H9 (cell line): ENCODE measurements around the gene LRMDA. TPM values are rescaled to one million over a fixed set of nuclear protein-coding genes. Genes with fewer than 3 reads are reported as not detected.

Experiments
- DNase-seq: peaks from one replicate; pipeline ENCODE4 v3.0.0-alpha.2; 2017
- H2AFZ ChIP-seq: one replicate; pipeline ENCODE4 v1.6.1; 2013; ENCODE audit warnings: mild to moderate bottlenecking, low read length, control low read depth, moderate library complexity
- H2AK5ac ChIP-seq: 2 replicates; pipeline ENCODE4 v1.6.1; 2013; ENCODE audit warnings: low read length, control low read depth, mixed read lengths; ENCODE audit not compliant: insufficient read length
- H2BK120ac ChIP-seq: one replicate; pipeline ENCODE4 v1.6.1; 2013; ENCODE audit warnings: low read depth, mild to moderate bottlenecking, low read length, control low read depth, inconsistent platforms; ENCODE audit not compliant: poor library complexity, severe bottlenecking
- H2BK12ac ChIP-seq: 2 replicates; pipeline ENCODE4 v1.6.1; 2013; ENCODE audit warnings: low read length, control low read depth, mixed read lengths, low read depth; ENCODE audit not compliant: insufficient read length
- H2BK15ac ChIP-seq: 2 replicates; pipeline ENCODE4 v1.6.1; 2013; ENCODE audit warnings: low read depth, low read length, control low read depth
- H2BK20ac ChIP-seq: one replicate; pipeline ENCODE4 v1.6.1; 2013; ENCODE audit warnings: low read depth, mild to moderate bottlenecking, low read length, control low read depth, inconsistent platforms; ENCODE audit not compliant: poor library complexity, severe bottlenecking
- H2BK5ac ChIP-seq: 2 replicates; pipeline ENCODE4 v1.6.1; 2013; ENCODE audit warnings: low read length, control low read depth, mixed read lengths; ENCODE audit not compliant: insufficient read length
- H3K14ac ChIP-seq: 2 replicates; pipeline ENCODE4 v1.6.1; 2013; ENCODE audit warnings: low read length, control low read depth; ENCODE audit not compliant: insufficient read depth
- H3K18ac ChIP-seq: 2 replicates; pipeline ENCODE4 v1.6.1; 2013; ENCODE audit warnings: low read depth, mild to moderate bottlenecking, mixed read lengths, low read length, control low read depth; ENCODE audit not compliant: insufficient read length
- H3K23ac ChIP-seq: 2 replicates; pipeline ENCODE4 v1.6.1; 2013; ENCODE audit warnings: low read length, control low read depth, mixed read lengths, low read depth; ENCODE audit not compliant: insufficient read length
- H3K23me2 ChIP-seq: 2 replicates; pipeline ENCODE4 v1.6.1; 2013; ENCODE audit warnings: low read depth, mild to moderate bottlenecking, mixed read lengths, low read length, control low read depth; ENCODE audit not compliant: insufficient read length, poor library complexity, severe bottlenecking
- H3K27ac ChIP-seq: 2 replicates; pipeline ENCODE4 v1.5.1; 2013; ENCODE audit warnings: low read length, control low read depth, mixed read lengths, low read depth; ENCODE audit not compliant: insufficient read length
- H3K27me3 ChIP-seq: 2 replicates; pipeline ENCODE4 v1.6.1; 2013; ENCODE audit warnings: low read length, control low read depth, inconsistent platforms; ENCODE audit not compliant: insufficient read depth
- H3K4ac ChIP-seq: 2 replicates; pipeline ENCODE4 v1.6.1; 2013; ENCODE audit warnings: low read depth, mild to moderate bottlenecking, control low read depth, inconsistent platforms, low read length, moderate library complexity
- H3K4me1 ChIP-seq: 2 replicates; pipeline ENCODE4 v1.6.1; 2013; ENCODE audit warnings: low read length, control low read depth, inconsistent platforms; ENCODE audit not compliant: insufficient read depth
- H3K4me2 ChIP-seq: 2 replicates; pipeline ENCODE4 v1.6.1; 2013; ENCODE audit warnings: low read length, control low read depth, mixed read lengths; ENCODE audit not compliant: insufficient read length, insufficient read depth
- H3K56ac ChIP-seq: 2 replicates; pipeline ENCODE4 v1.6.1; 2013; ENCODE audit warnings: low read depth, mild to moderate bottlenecking, mixed read lengths, low read length, control low read depth; ENCODE audit not compliant: insufficient read length
- H3K79me1 ChIP-seq: 2 replicates; pipeline ENCODE4 v1.6.1; 2013; ENCODE audit warnings: low read depth, mild to moderate bottlenecking, moderate library complexity, low read length, control low read depth, inconsistent platforms; ENCODE audit not compliant: insufficient read depth, poor library complexity, severe bottlenecking
- H3K79me2 ChIP-seq: 2 replicates; pipeline ENCODE4 v1.6.1; 2013; ENCODE audit warnings: low read length, control low read depth, inconsistent platforms; ENCODE audit not compliant: insufficient read depth
- H3K9ac ChIP-seq: 2 replicates; pipeline ENCODE4 v1.6.1; 2013; ENCODE audit warnings: low read length, control low read depth, mixed read lengths; ENCODE audit not compliant: insufficient read length; ENCODE audit errors: extremely low read depth
- H3K9me3 ChIP-seq: one replicate; pipeline ENCODE4 v1.6.1; 2013; ENCODE audit warnings: low read depth, low read length, inconsistent platforms; ENCODE audit not compliant: control insufficient read depth
- H3T11ph ChIP-seq: one replicate; pipeline ENCODE4 v1.6.1; 2013; ENCODE audit warnings: mild to moderate bottlenecking, low read length, control low read depth, inconsistent platforms
- H4K20me1 ChIP-seq: one replicate; pipeline ENCODE4 v1.6.1; 2013; ENCODE audit not compliant: control insufficient read depth, insufficient read length, insufficient read depth
- H4K5ac ChIP-seq: 2 replicates; pipeline ENCODE4 v1.6.1; 2013; ENCODE audit warnings: low read depth, mild to moderate bottlenecking, mixed read lengths, low read length, control low read depth; ENCODE audit not compliant: insufficient read length
- H4K8ac ChIP-seq: replicated peaks from 2 replicates; pipeline ENCODE4 v1.6.1; 2013; ENCODE audit warnings: low read length, control low read depth, mixed read lengths, low read depth; ENCODE audit not compliant: insufficient read length
- H4K91ac ChIP-seq: 2 replicates; pipeline ENCODE4 v1.6.1; 2013; ENCODE audit warnings: low read depth, mild to moderate bottlenecking, moderate library complexity, mixed read lengths, low read length, control low read depth; ENCODE audit not compliant: insufficient read length
- H3K27ac Mint-ChIP-seq, 3 experiments: 2 replicates in 2 of 3; 3 replicates in 1 of 3; pipeline ENCODE4 v1.8.0; 2020 to 2021; ENCODE audit warnings: mixed read lengths in 3 of 3, mild to moderate bottlenecking in 1 of 3, moderate library complexity in 1 of 3
- H3K27me3 Mint-ChIP-seq: 2 replicates; pipeline ENCODE4 v1.8.0; 2021; ENCODE audit warnings: low read depth, mild to moderate bottlenecking, moderate library complexity, mixed read lengths
- H3K36me3 Mint-ChIP-seq, 3 experiments: 2 replicates in 2 of 3; 3 replicates in 1 of 3; pipeline ENCODE4 v1.8.0; 2020 to 2021; ENCODE audit warnings: low read depth in 3 of 3, mixed read lengths in 3 of 3; ENCODE audit not compliant: insufficient read depth in 1 of 3
- H3K4me1 Mint-ChIP-seq, 2 experiments: 2 replicates each; pipeline ENCODE4 v1.8.0; 2020; ENCODE audit warnings: mixed read lengths in 2 of 2
- H3K4me3 Mint-ChIP-seq, 2 experiments: 2 replicates in 1 of 2; 3 replicates in 1 of 2; pipeline ENCODE4 v1.8.0; 2020 to 2021; ENCODE audit warnings: mild to moderate bottlenecking in 2 of 2, mixed read lengths in 2 of 2, moderate library complexity in 1 of 2
- H3K9me3 Mint-ChIP-seq, 2 experiments: 2 replicates in 1 of 2; 3 replicates in 1 of 2; pipeline ENCODE4 v1.8.0; 2020; ENCODE audit warnings: mild to moderate bottlenecking in 2 of 2, mixed read lengths in 2 of 2, moderate library complexity in 1 of 2
- WGBS: extraction: QIAGEN DNeasy Blood & Tissue Kit; methylation state at CpG from one replicate; pipeline ENCODE4 v1.1.7; 2013; ENCODE audit warnings: missing lambda C conversion rate, low lambda C conversion rate, mixed read lengths; ENCODE audit not compliant: insufficient read length; ENCODE audit errors: extremely low coverage; 5-methylcytosine and 5-hydroxymethylcytosine counted together
- total RNA-seq: library from RNA; stranded (reverse); gene quantifications from 2 replicates; pipeline ENCODE4 v1.2.1, GENCODE V29; 2021
- TF ChIP-seq, protein P1 (sequence below): fragments of 200-600 bp; sonication (generic); conservative IDR thresholded peaks from 3 replicates; pipeline ENCODE4 v1.8.0; 2021; ENCODE audit warnings: antibody characterized with exemption, mild to moderate bottlenecking

LRMDA gene
- total RNA-seq, 1 experiment from 2014 or later, result 1.8 TPM

- Histone ChIP-seq H3K9ac (no peak overlapping the region), H3K18ac (no peak overlapping the region), H2BK20ac (no peak overlapping the region), H3K4me2 (peak overlapping the region; percentile 11), H3K9me3 (no peaks in the 10 kb centered on the region), H3K79me2 (no peaks in the 10 kb centered on the region), H3K23me2 (peaks cover 42% of the 10 kb centered on the region), H3K79me1 (no peaks in the 10 kb centered on the region), H3K4me1 (no peaks in the 10 kb centered on the region; the same call in 1 of the 2 replicates), H3K14ac (no peak overlapping the region), H3K27me3 (peaks cover 72% of the 10 kb centered on the region), H3K56ac (no peak overlapping the region), H3K4ac (no peak overlapping the region), H2AFZ (no peak overlapping the region), H2BK5ac (no peak overlapping the region), H2AK5ac (no peak overlapping the region), H4K8ac (no peak overlapping the region), H2BK15ac (no peak overlapping the region), H4K20me1 (no peaks in the 10 kb centered on the region), H3T11ph (no peak overlapping the region), H2BK120ac (no peak overlapping the region), H2BK12ac (no peak overlapping the region), H3K27ac (no peak overlapping the region), H4K5ac (no peak overlapping the region), H4K91ac (no peak overlapping the region), H3K23ac (no peak overlapping the region)
- H3K4me1 Mint-ChIP-seq, result peaks cover 25 to 39% of the 10 kb centered on the region in 2 experiments
- no CpG with 5 or more reads among the region's 39 CpGs for WGBS
- peaks cover 98% of the 10 kb centered on the region for H3K27me3 Mint-ChIP-seq
- TF ChIP-seq, protein P1, sequence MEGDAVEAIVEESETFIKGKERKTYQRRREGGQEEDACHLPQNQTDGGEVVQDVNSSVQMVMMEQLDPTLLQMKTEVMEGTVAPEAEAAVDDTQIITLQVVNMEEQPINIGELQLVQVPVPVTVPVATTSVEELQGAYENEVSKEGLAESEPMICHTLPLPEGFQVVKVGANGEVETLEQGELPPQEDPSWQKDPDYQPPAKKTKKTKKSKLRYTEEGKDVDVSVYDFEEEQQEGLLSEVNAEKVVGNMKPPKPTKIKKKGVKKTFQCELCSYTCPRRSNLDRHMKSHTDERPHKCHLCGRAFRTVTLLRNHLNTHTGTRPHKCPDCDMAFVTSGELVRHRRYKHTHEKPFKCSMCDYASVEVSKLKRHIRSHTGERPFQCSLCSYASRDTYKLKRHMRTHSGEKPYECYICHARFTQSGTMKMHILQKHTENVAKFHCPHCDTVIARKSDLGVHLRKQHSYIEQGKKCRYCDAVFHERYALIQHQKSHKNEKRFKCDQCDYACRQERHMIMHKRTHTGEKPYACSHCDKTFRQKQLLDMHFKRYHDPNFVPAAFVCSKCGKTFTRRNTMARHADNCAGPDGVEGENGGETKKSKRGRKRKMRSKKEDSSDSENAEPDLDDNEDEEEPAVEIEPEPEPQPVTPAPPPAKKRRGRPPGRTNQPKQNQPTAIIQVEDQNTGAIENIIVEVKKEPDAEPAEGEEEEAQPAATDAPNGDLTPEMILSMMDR, result peak; percentile 7; the same call in 1 of the 3 replicates
- no peak for DNase-seq
- peaks cover 2 to 4% of the 10 kb centered on the region in 2 experiments; a peak in 2 of 5 replicates for H3K9me3 Mint-ChIP-seq
- H3K4me3 Mint-ChIP-seq, result peak overlapping the region; percentile 44 to 78
- H3K36me3 Mint-ChIP-seq, result no peaks in the 10 kb centered on the region
- H3K27ac Mint-ChIP-seq, result no peak overlapping the region
Measured at GRCh38 chr10:75400163-75400770, 31.2 kb upstream of the LRMDA start.
